RPMI8226 (cell line): ENCODE data around the gene HTR2B.
"Not testable (repeated sequence)": the region's sequence is repeated elsewhere in the genome, so short reads cannot be mapped to it uniquely, and the experiment has no call there.

ENCODE experiments used
- DNase-seq: peaks from one replicate; pipeline ENCODE4 v3.0.0-alpha.2; 2015

HTR2B gene

GRCh38 chr2:231088754-231089153 is 36.1 kb downstream of the HTR2B start:
- no peak for DNase-seq

- no peak for DNase-seq
Measured at GRCh38 chr2:231084565-231084964, 40.3 kb downstream of the HTR2B start.

GRCh38 chr2:231069379-231070054 is 55.3 kb downstream of the HTR2B start:
- no peak for DNase-seq

GRCh38 chr2:231068525-231069222 is 56.2 kb downstream of the HTR2B start:
- no peak for DNase-seq

GRCh38 chr2:231067531-231067930 is 57.3 kb downstream of the HTR2B start:
- not testable (repeated sequence) for DNase-seq

- DNase-seq = no peak
Measured at GRCh38 chr2:231065966-231066365, 58.9 kb downstream of the HTR2B start.

GRCh38 chr2:231063347-231063746 is 61.5 kb downstream of the HTR2B start:
- DNase-seq = no peak

- DNase-seq = no peak
Measured at GRCh38 chr2:231062776-231063175, 62.1 kb downstream of the HTR2B start.

- DNase-seq = no peak
Measured at GRCh38 chr2:231059756-231060155, 65.1 kb downstream of the HTR2B start.

- no peak for DNase-seq
Measured at GRCh38 chr2:231058761-231059550, 65.9 kb downstream of the HTR2B start.
